WTC11 (cell line): ENCODE measurements around the gene RIBC2. TPM values are rescaled to one million over a fixed set of nuclear protein-coding genes. Genes with fewer than 3 reads are reported as not detected.

Experiments
- ATAC-seq: fragments of 200-7000 bp; cut with Tn5 transposase; 2 replicates; pipeline ENCODE4 v1.10.0; 2021; ENCODE audit warnings: mild to moderate bottlenecking, moderate library complexity
- CTCF ChIA-PET: fragments of 300-600 bp; sonication (Branson Sonifier 250); formaldehyde crosslinking; loops from one replicate; lab custom pipeline; 2021; ENCODE audit warnings: antibody characterized with exemption; lab: Charles Lee
- POLR2A ChIA-PET: fragments of 350-600 bp; sonication (Branson Sonifier 250); formaldehyde crosslinking; loops from one replicate; lab custom pipeline; 2021; ENCODE audit warnings: antibody characterized with exemption; lab: Charles Lee
- DNase-seq: peaks from one replicate; pipeline ENCODE4 v3.0.0; 2021; ENCODE audit warnings: low spot score
- H3K27ac Mint-ChIP-seq: 2 replicates; pipeline ENCODE4 v1.8.0; 2021; ENCODE audit warnings: mixed read lengths
- H3K27me3 Mint-ChIP-seq: 2 replicates; pipeline ENCODE4 v1.8.0; 2021; ENCODE audit warnings: low read depth, mild to moderate bottlenecking, moderate library complexity, mixed read lengths
- H3K36me3 Mint-ChIP-seq: 2 replicates; pipeline ENCODE4 v1.8.0; 2021; ENCODE audit warnings: mixed read lengths
- H3K4me1 Mint-ChIP-seq: 2 replicates; pipeline ENCODE4 v1.8.0; 2022; ENCODE audit warnings: mixed read lengths
- H3K4me3 Mint-ChIP-seq: 2 replicates; pipeline ENCODE4 v1.8.0; 2021; ENCODE audit warnings: mild to moderate bottlenecking, moderate library complexity, mixed read lengths
- H3K9me3 Mint-ChIP-seq: 2 replicates; pipeline ENCODE4 v1.8.0; 2021; ENCODE audit warnings: mixed read lengths
- ATF1 ChIP-seq: sonication (generic); formaldehyde crosslinking; IDR thresholded peaks from 2 replicates; pipeline ENCODE4 v1.8.1; 2023; ENCODE audit warnings: mild to moderate bottlenecking, moderate library complexity, missing genetic modification reagents
- ATF6 ChIP-seq: sonication (generic); formaldehyde crosslinking; IDR thresholded peaks from 2 replicates; pipeline ENCODE4 v1.8.1; 2023; ENCODE audit warnings: mild to moderate bottlenecking, missing genetic modification reagents
- CREB1 ChIP-seq: sonication (generic); formaldehyde crosslinking; IDR thresholded peaks from 2 replicates; pipeline ENCODE4 v1.8.0; 2023; ENCODE audit warnings: mild to moderate bottlenecking, missing genetic modification reagents
- ESRRA ChIP-seq: sonication (generic); formaldehyde crosslinking; IDR thresholded peaks from 2 replicates; pipeline ENCODE4 v1.8.1; 2022; ENCODE audit warnings: mild to moderate bottlenecking, missing genetic modification reagents, borderline replicate concordance
- FOXP1 ChIP-seq: sonication (generic); formaldehyde crosslinking; IDR thresholded peaks from 2 replicates; pipeline ENCODE4 v1.8.0; 2022; ENCODE audit warnings: missing genetic modification reagents, mild to moderate bottlenecking, moderate library complexity, borderline replicate concordance
- GTF2I ChIP-seq: fragments of 250-450 bp; sonication (Bioruptor Pico); conservative IDR thresholded peaks from 2 replicates; pipeline ENCODE4 v1.4.0; 2021; ENCODE audit warnings: mild to moderate bottlenecking
- HMGA2 ChIP-seq: fragments of 250-450 bp; sonication (Bioruptor Pico); IDR thresholded peaks from 2 replicates; pipeline ENCODE4 v1.4.0; 2021; ENCODE audit warnings: mild to moderate bottlenecking, moderate library complexity
- HMGXB4 ChIP-seq: sonication (generic); formaldehyde crosslinking; IDR thresholded peaks from 2 replicates; pipeline ENCODE4 v1.8.1; 2023; ENCODE audit warnings: mild to moderate bottlenecking, moderate library complexity, missing genetic modification reagents
- MLX ChIP-seq: sonication (generic); formaldehyde crosslinking; IDR thresholded peaks from 2 replicates; pipeline ENCODE4 v1.8.1; 2023; ENCODE audit warnings: mild to moderate bottlenecking, missing genetic modification reagents, moderate library complexity
- NR1H2 ChIP-seq: sonication (generic); formaldehyde crosslinking; IDR thresholded peaks from 2 replicates; pipeline ENCODE4 v1.9.0; 2021; ENCODE audit warnings: mild to moderate bottlenecking, moderate library complexity, missing genetic modification reagents
- NR2C2 ChIP-seq: sonication (generic); formaldehyde crosslinking; IDR thresholded peaks from 2 replicates; pipeline ENCODE4 v1.8.0; 2022; ENCODE audit warnings: mild to moderate bottlenecking, missing genetic modification reagents
- OVOL2 ChIP-seq: fragments of 250-450 bp; sonication (Bioruptor Pico); IDR thresholded peaks from 2 replicates; pipeline ENCODE4 v1.9.0; 2021; ENCODE audit warnings: mild to moderate bottlenecking, borderline replicate concordance
- PREB ChIP-seq: sonication (generic); formaldehyde crosslinking; IDR thresholded peaks from 2 replicates; pipeline ENCODE4 v1.8.1; 2022; ENCODE audit warnings: mild to moderate bottlenecking, missing genetic modification reagents, moderate library complexity, borderline replicate concordance
- STAT6 ChIP-seq: sonication (generic); formaldehyde crosslinking; conservative IDR thresholded peaks from 2 replicates; pipeline ENCODE4 v1.8.1; 2023; ENCODE audit warnings: mild to moderate bottlenecking, low read depth, missing genetic modification reagents, moderate library complexity
- TEAD4 ChIP-seq: sonication (generic); formaldehyde crosslinking; IDR thresholded peaks from 2 replicates; pipeline ENCODE4 v1.8.0; 2022; ENCODE audit warnings: mild to moderate bottlenecking, missing genetic modification reagents
- ZBTB21 ChIP-seq: sonication (generic); formaldehyde crosslinking; IDR thresholded peaks from 2 replicates; pipeline ENCODE4 v1.8.1; 2023; ENCODE audit warnings: mild to moderate bottlenecking, missing genetic modification reagents, borderline replicate concordance
- ZBTB43 ChIP-seq: sonication (generic); formaldehyde crosslinking; IDR thresholded peaks from 2 replicates; pipeline ENCODE4 v1.8.1; 2023; ENCODE audit warnings: mild to moderate bottlenecking, missing genetic modification reagents
- ZNF423 ChIP-seq: fragments of 250-450 bp; sonication (Bioruptor Pico); IDR thresholded peaks from 2 replicates; pipeline ENCODE4 v2.1.2; 2022; ENCODE audit warnings: mild to moderate bottlenecking, moderate library complexity
- ZNF512 ChIP-seq: sonication (generic); formaldehyde crosslinking; IDR thresholded peaks from 2 replicates; pipeline ENCODE4 v1.8.1; 2022; ENCODE audit warnings: missing genetic modification reagents, borderline replicate concordance
- ZSCAN18 ChIP-seq: fragments of 250-450 bp; sonication (Bioruptor Pico); IDR thresholded peaks from 2 replicates; pipeline ENCODE4 v2.1.2; 2022; ENCODE audit warnings: mild to moderate bottlenecking, moderate library complexity
- total RNA-seq: library from RNA; stranded (reverse); gene quantifications from 3 replicates; pipeline ENCODE4 v1.2.3, GENCODE V29; 2021

The RIBC2 gene
- total RNA-seq, 1 experiment from 2014 or later: 2.4 TPM

GRCh38 chr22:45398214-45398613 lies 15.3 kb upstream of the RIBC2 start (continued):
- no peak for TF ChIP-seq STAT6 (CRISPR knock-in tag)
- no peak for TF ChIP-seq HMGA2 (CRISPR knock-in tag)
- TF ChIP-seq NR1H2 (CRISPR knock-in tag): no peak
- no peak for TF ChIP-seq ZSCAN18 (CRISPR knock-in tag)
- TF ChIP-seq CREB1 (CRISPR knock-in tag): no peak
- TF ChIP-seq ZBTB43: no peak
- TF ChIP-seq ZNF423: no peak
- no peak for TF ChIP-seq ZNF512 (CRISPR knock-in tag)
- no peak for TF ChIP-seq ZBTB21 (CRISPR knock-in tag)

GRCh38 chr22:45399712-45400445 lies 13.6 kb upstream of the RIBC2 start:
- peaks cover 4% of the 10 kb centered on the region; the same call in 1 of the 2 replicates for H3K4me1 Mint-ChIP-seq
- H3K27ac Mint-ChIP-seq: no peak overlapping the region
- ATAC-seq (no peak), DNase-seq (no peak)
- peaks cover 4% of the 10 kb centered on the region for H3K9me3 Mint-ChIP-seq
- H3K36me3 Mint-ChIP-seq: no peaks in the 10 kb centered on the region
- POLR2A ChIA-PET: no interaction called here
- 0 out of 2 replicates have a peak, but pooled peaks cover 2% of the 10 kb centered on the region for H3K27me3 Mint-ChIP-seq
- H3K4me3 Mint-ChIP-seq: no peak overlapping the region
- CTCF ChIA-PET: interaction anchor here (0.6 kb wide), 1 partner anchor 37 kb away, joined by 3 read pairs; no protein-coding TSS in a partner anchor
- TF ChIP-seq HMGXB4 (CRISPR knock-in tag): no peak
- no peak for TF ChIP-seq ATF1
- TF ChIP-seq TEAD4 (CRISPR knock-in tag): no peak
- TF ChIP-seq OVOL2 (CRISPR knock-in tag): no peak
- TF ChIP-seq FOXP1 (CRISPR knock-in tag): no peak
- TF ChIP-seq NR2C2 (CRISPR knock-in tag): no peak
- TF ChIP-seq HMGA2 (CRISPR knock-in tag): no peak
- TF ChIP-seq ATF6: no peak
- no peak for TF ChIP-seq PREB
- no peak for TF ChIP-seq ESRRA (CRISPR knock-in tag)
- no peak for TF ChIP-seq GTF2I (CRISPR knock-in tag)
- TF ChIP-seq MLX (CRISPR knock-in tag): no peak
- no peak for TF ChIP-seq CREB1 (CRISPR knock-in tag)
